DOHH2 (cell line): Measurements from ENCODE around the gene PLEKHA3.

Experiments
- H3F3A ChIP-seq: fragments of 200-600 bp; sonication (generic), shearing (Covaris generic); 2 replicates; pipeline ENCODE4 v1.6.0; 2016; ENCODE audit warnings: antibody characterized with exemption, mild to moderate bottlenecking; ENCODE audit not compliant: control insufficient read depth, insufficient read depth
- H3K27ac ChIP-seq: fragments of 200-600 bp; sonication (generic); 2 replicates; pipeline ENCODE4 v1.5.1; 2014; ENCODE audit warnings: low read depth, mild to moderate bottlenecking, low read length, moderate library complexity
- H3K27me3 ChIP-seq: fragments of 200-600 bp; sonication (generic); 2 replicates; pipeline ENCODE4 v1.6.1; 2014; ENCODE audit warnings: mild to moderate bottlenecking, low read length, mixed read lengths; ENCODE audit not compliant: control insufficient read depth
- H3K36me3 ChIP-seq: fragments of 200-600 bp; sonication (generic); 2 replicates; pipeline ENCODE4 v1.6.1; 2014; ENCODE audit warnings: mild to moderate bottlenecking, low read length, moderate library complexity, mixed read lengths; ENCODE audit not compliant: control insufficient read depth
- H3K4me1 ChIP-seq: fragments of 200-600 bp; sonication (generic); 2 replicates; pipeline ENCODE4 v1.6.1; 2014; ENCODE audit warnings: mild to moderate bottlenecking, low read length, mixed read lengths; ENCODE audit not compliant: control insufficient read depth
- H3K4me2 ChIP-seq: fragments of 200-600 bp; sonication (generic); 2 replicates; pipeline ENCODE4 v1.6.0; 2014; ENCODE audit warnings: mild to moderate bottlenecking, low read length, moderate library complexity
- H3K4me3 ChIP-seq: fragments of 200-600 bp; sonication (generic); 2 replicates; pipeline ENCODE4 v1.5.1; 2014; ENCODE audit warnings: mild to moderate bottlenecking, low read length, mixed read lengths
- H3K79me2 ChIP-seq: fragments of 200-600 bp; sonication (generic); 2 replicates; pipeline ENCODE4 v1.6.1; 2014; ENCODE audit warnings: mild to moderate bottlenecking, low read length, mixed read lengths; ENCODE audit not compliant: control insufficient read depth
- H3K9me2 ChIP-seq: fragments of 200-600 bp; sonication (generic); replicated peaks from 2 replicates; pipeline ENCODE4 v1.6.1; 2014; ENCODE audit warnings: mild to moderate bottlenecking, low read length, mixed read lengths; ENCODE audit not compliant: control insufficient read depth
- H3K9me3 ChIP-seq: fragments of 200-600 bp; sonication (generic); 2 replicates; pipeline ENCODE4 v1.6.1; 2014; ENCODE audit warnings: antibody characterized with exemption, low read length, mixed read lengths; ENCODE audit not compliant: control insufficient read depth, insufficient read depth
- H4K20me1 ChIP-seq: fragments of 200-600 bp; sonication (generic); 2 replicates; pipeline ENCODE4 v1.6.0; 2014; ENCODE audit warnings: low read depth, mild to moderate bottlenecking, antibody characterized with exemption, low read length, moderate library complexity; ENCODE audit not compliant: control insufficient read depth, insufficient read depth
- EZH2phosphoT487 ChIP-seq: fragments of 200-600 bp; sonication (generic); IDR thresholded peaks from 2 replicates; pipeline ENCODE4 v1.6.1; 2017; ENCODE audit warnings: borderline replicate concordance, mild to moderate bottlenecking, antibody characterized with exemption, low read length, moderate library complexity, mixed read lengths
- TF ChIP-seq, protein P1 (sequence below): fragments of 200-600 bp; sonication (generic); IDR thresholded peaks from one replicate; pipeline ENCODE4 v1.5.1; 2014; ENCODE audit warnings: antibody characterized with exemption, mild to moderate bottlenecking, low read depth, low read length; ENCODE audit not compliant: poor library complexity, severe bottlenecking

Gene PLEKHA3

DNA sequence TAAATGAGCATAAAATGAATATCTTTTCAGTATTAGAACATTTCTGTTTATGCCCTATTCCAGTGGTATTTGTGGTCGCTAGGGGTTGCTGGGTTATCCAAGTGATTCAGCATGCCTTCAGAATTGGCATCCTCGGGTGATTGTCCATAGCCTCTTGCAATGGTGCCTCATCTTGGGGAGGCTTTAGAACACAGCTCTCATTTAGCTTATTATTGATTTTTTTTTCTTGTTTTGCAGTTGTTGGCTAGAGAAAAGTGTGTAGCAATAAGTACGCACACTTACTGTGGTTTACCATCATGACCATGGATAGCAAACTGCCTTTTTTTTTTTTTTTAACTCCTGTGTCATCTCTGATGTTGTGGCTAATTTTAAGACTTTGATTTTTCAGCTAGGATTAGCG, 33.6 kb downstream of the PLEKHA3 start:
- Histone ChIP-seq H3K9me2 (no peaks in the 10 kb centered on the region), H3K4me2 (no peak overlapping the region), H3K27ac (no peak overlapping the region), H3F3A (no peaks in the 10 kb centered on the region), H3K9me3 (no peaks in the 10 kb centered on the region), H3K4me3 (no peak overlapping the region), H3K27me3 (no peaks in the 10 kb centered on the region), H3K4me1 (peaks cover 9% of the 10 kb centered on the region), H3K36me3 (peaks cover 6% of the 10 kb centered on the region; the same call in 1 of the 2 replicates), H3K79me2 (no peaks in the 10 kb centered on the region), H4K20me1 (no peaks in the 10 kb centered on the region)
- TF ChIP-seq, protein P1, sequence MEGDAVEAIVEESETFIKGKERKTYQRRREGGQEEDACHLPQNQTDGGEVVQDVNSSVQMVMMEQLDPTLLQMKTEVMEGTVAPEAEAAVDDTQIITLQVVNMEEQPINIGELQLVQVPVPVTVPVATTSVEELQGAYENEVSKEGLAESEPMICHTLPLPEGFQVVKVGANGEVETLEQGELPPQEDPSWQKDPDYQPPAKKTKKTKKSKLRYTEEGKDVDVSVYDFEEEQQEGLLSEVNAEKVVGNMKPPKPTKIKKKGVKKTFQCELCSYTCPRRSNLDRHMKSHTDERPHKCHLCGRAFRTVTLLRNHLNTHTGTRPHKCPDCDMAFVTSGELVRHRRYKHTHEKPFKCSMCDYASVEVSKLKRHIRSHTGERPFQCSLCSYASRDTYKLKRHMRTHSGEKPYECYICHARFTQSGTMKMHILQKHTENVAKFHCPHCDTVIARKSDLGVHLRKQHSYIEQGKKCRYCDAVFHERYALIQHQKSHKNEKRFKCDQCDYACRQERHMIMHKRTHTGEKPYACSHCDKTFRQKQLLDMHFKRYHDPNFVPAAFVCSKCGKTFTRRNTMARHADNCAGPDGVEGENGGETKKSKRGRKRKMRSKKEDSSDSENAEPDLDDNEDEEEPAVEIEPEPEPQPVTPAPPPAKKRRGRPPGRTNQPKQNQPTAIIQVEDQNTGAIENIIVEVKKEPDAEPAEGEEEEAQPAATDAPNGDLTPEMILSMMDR = no peak
- no peak for TF ChIP-seq EZH2phosphoT487

DNA sequence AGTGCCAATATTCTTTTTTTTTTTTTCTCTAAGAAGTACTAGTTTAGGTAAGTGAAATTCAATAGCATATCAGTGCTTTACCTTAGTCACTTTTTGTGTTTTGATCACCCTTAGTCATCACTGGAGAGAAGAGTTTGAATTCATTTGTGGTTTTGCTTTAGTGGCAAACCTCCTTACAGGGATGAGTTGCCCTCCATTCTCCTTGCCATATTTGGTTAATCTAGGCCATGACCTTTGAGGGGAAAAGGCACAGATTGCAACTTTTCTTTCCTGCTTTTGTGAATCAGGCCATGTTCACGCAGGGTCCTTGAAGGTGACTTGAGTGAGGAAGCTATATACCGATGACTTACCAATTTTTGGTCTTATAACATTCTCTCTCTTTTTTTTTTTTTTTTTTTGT, 34.4 kb downstream of the PLEKHA3 start:
- Histone ChIP-seq H3K9me2 (no peaks in the 10 kb centered on the region), H3K4me1 (peaks cover 9% of the 10 kb centered on the region), H3K4me3 (no peak overlapping the region), H3F3A (no peaks in the 10 kb centered on the region), H3K36me3 (peaks cover 6% of the 10 kb centered on the region; the same call in 1 of the 2 replicates), H3K9me3 (no peaks in the 10 kb centered on the region), H3K79me2 (no peaks in the 10 kb centered on the region), H3K4me2 (no peak overlapping the region), H4K20me1 (no peaks in the 10 kb centered on the region), H3K27me3 (no peaks in the 10 kb centered on the region), H3K27ac (no peak overlapping the region)
- TF ChIP-seq, protein P1 = no peak
- no peak for TF ChIP-seq EZH2phosphoT487

DNA sequence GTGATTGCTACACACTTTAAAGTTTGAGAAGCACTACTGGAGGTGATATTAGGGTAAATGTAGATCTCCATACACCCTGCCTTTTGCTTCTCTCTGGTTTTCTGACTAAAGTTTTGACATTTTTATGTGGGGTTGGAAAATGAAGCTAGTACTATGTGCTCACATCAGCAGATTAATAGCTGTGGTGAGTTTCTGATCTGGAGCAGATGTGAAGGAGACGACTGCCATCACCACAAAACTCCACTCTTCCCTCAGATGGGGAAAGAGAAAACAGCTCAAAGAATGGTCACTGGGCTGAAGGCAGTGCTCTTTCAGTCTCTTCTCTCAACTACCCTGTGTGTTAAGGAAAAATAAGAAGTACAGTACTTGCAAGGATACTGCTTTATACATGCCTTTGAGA, 37.2 kb downstream of the PLEKHA3 start:
- H3K36me3 ChIP-seq = peaks cover 6% of the 10 kb centered on the region; the same call in 1 of the 2 replicates
- no peaks in the 10 kb centered on the region for H3K79me2 ChIP-seq
- H3K9me2 ChIP-seq = no peaks in the 10 kb centered on the region
- H3K27me3 ChIP-seq = no peaks in the 10 kb centered on the region
- no peaks in the 10 kb centered on the region for H4K20me1 ChIP-seq
- H3K4me3 ChIP-seq = no peak overlapping the region
- H3K4me2 ChIP-seq = no peak overlapping the region
- no peaks in the 10 kb centered on the region for H3K9me3 ChIP-seq
- peaks cover 10% of the 10 kb centered on the region for H3K4me1 ChIP-seq
- H3K27ac ChIP-seq = no peak overlapping the region
- H3F3A ChIP-seq = peaks cover 7% of the 10 kb centered on the region; the same call in 1 of the 2 replicates
- no peak for TF ChIP-seq EZH2phosphoT487
- TF ChIP-seq, protein P1 = no peak
